HEK293T (cell line): ENCODE results near the gene KIF4A.
A peak's percentile ranks its signal among the peaks of the same experiment; 100 is the strongest.
"Not testable (repeated sequence)": the region's sequence is repeated elsewhere in the genome, so short reads cannot be mapped to it uniquely, and the experiment has no call there.

Experiments used
- CTCF ChIA-PET: fragments of 350-600 bp; formaldehyde crosslinking; extraction: SDS; loops from one replicate; lab custom pipeline; 2021; ENCODE audit warnings: antibody characterized with exemption, inconsistent platforms; lab: Yijun Ruan, JAX
- POLR2A ChIA-PET: fragments of 350-600 bp; formaldehyde crosslinking; extraction: SDS; loops from one replicate; lab custom pipeline; 2020; ENCODE audit warnings: antibody characterized with exemption, inconsistent platforms; lab: Yijun Ruan, JAX
- DNase-seq: peaks from one replicate; pipeline ENCODE4 v3.0.0; 2012; ENCODE audit warnings: mixed read lengths; ENCODE audit errors: extremely low spot score
- ARNT ChIP-seq: fragments of 450-650 bp; IDR thresholded peaks from 2 replicates; pipeline ENCODE4 v1.6.1; 2017; ENCODE audit warnings: mild to moderate bottlenecking
- BHLHE40 ChIP-seq: fragments of 450-650 bp; IDR thresholded peaks from 2 replicates; pipeline ENCODE4 v1.6.1; 2016; ENCODE audit warnings: mild to moderate bottlenecking, moderate library complexity, borderline replicate concordance
- CTBP1 ChIP-seq: fragments of 450-650 bp; IDR thresholded peaks from 2 replicates; pipeline ENCODE4 v1.6.1; 2016; ENCODE audit warnings: borderline replicate concordance
- ELF4 ChIP-seq: fragments of 450-650 bp; IDR thresholded peaks from 2 replicates; pipeline ENCODE4 v1.6.1; 2017; ENCODE audit warnings: antibody characterized with exemption
- FOXA1 ChIP-seq: fragments of 450-650 bp; IDR thresholded peaks from 2 replicates; pipeline ENCODE4 v1.6.1; 2016; ENCODE audit warnings: mild to moderate bottlenecking
- FOXK2 ChIP-seq: fragments of 450-650 bp; IDR thresholded peaks from 2 replicates; pipeline ENCODE4 v1.6.1; 2016; ENCODE audit warnings: mild to moderate bottlenecking
- FOXM1 ChIP-seq: fragments of 450-650 bp; IDR thresholded peaks from 2 replicates; pipeline ENCODE4 v1.6.1; 2017; ENCODE audit warnings: mild to moderate bottlenecking, borderline replicate concordance
- HDGF ChIP-seq: fragments of 450-650 bp; IDR thresholded peaks from 2 replicates; pipeline ENCODE4 v1.6.1; 2017; ENCODE audit warnings: antibody characterized with exemption, borderline replicate concordance
- L3MBTL2 ChIP-seq: fragments of 450-650 bp; conservative IDR thresholded peaks from 2 replicates; pipeline ENCODE4 v1.6.1; 2016; ENCODE audit warnings: mild to moderate bottlenecking
- LEF1 ChIP-seq: fragments of 450-650 bp; IDR thresholded peaks from 2 replicates; pipeline ENCODE4 v1.6.1; 2017; ENCODE audit warnings: mild to moderate bottlenecking, borderline replicate concordance
- NFRKB ChIP-seq: fragments of 450-650 bp; IDR thresholded peaks from 2 replicates; pipeline ENCODE4 v1.6.1; 2016; ENCODE audit warnings: mild to moderate bottlenecking, moderate library complexity
- PKNOX1 ChIP-seq: fragments of 450-650 bp; IDR thresholded peaks from 2 replicates; pipeline ENCODE4 v1.6.1; 2016
- SP1 ChIP-seq: fragments of 450-650 bp; IDR thresholded peaks from 2 replicates; pipeline ENCODE4 v1.6.1; 2017
- SUZ12 ChIP-seq: fragments of 450-650 bp; IDR thresholded peaks from 2 replicates; pipeline ENCODE4 v1.6.1; 2016; ENCODE audit warnings: mild to moderate bottlenecking
- TARDBP ChIP-seq: fragments of 450-650 bp; IDR thresholded peaks from 2 replicates; pipeline ENCODE4 v1.6.1; 2016
- ZNF384 ChIP-seq: fragments of 450-650 bp; IDR thresholded peaks from 2 replicates; pipeline ENCODE4 v1.6.1; 2016

KIF4A gene

GRCh38 chrX:70313503-70313902 lies 23.6 kb downstream of the KIF4A start:
- no peak for DNase-seq
- POLR2A ChIA-PET, result no interaction called here
- TF ChIP-seq TARDBP (no peak), ELF4 (no peak), BHLHE40 (no peak), LEF1 (no peak), ARNT (no peak), NFRKB (no peak), PKNOX1 (no peak), ZNF384 (no peak), CTBP1 (no peak), HDGF (no peak), L3MBTL2 (no peak), SUZ12 (no peak), FOXK2 (no peak), SP1 (no peak), FOXA1 (no peak)
- CTCF ChIA-PET, result no interaction called here

GRCh38 chrX:70322784-70323183 lies 32.9 kb downstream of the KIF4A start:
- no peak for DNase-seq
- no peak for TF ChIP-seq ARNT
- no peak for TF ChIP-seq TARDBP
- no peak for TF ChIP-seq FOXK2
- POLR2A ChIA-PET, result interaction anchor here (0.7 kb wide), 1 partner anchor 813 kb away, joined by 3 read pairs; no protein-coding TSS in a partner anchor
- CTCF ChIA-PET, result no interaction called here

- DNase-seq, POLR2A ChIA-PET, CTCF ChIA-PET: not testable (repeated sequence)
These were observed 33.7 kb downstream of the KIF4A start for GRCh38 chrX:70323628-70324027.

DNA sequence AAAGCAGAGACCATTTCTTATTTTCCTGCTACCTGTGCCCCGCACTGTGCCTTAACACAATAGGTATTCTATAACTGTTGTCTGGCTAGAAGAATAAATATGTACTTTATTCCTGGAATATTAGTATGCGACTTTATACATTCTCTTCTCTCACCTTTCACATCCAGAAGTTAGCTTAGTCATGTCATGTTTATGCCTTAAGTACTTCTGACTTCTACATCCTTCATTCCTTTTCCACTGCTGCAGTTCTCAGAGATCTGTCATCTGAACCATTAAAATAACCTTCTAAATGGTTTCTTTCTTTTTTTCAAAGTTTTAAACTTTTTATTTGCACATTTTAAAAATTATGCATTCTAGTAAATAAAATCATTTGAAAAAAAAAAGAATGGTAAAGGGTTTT lies 34.4 kb downstream of the KIF4A start:
- no peak for DNase-seq
- TF ChIP-seq L3MBTL2 (no peak), FOXK2 (no peak), NFRKB (no peak), BHLHE40 (no peak), ELF4 (no peak), HDGF (no peak), TARDBP (no peak), SUZ12 (no peak), PKNOX1 (no peak), ZNF384 (no peak), CTBP1 (no peak)
- ChIA-PET POLR2A (no interaction called here), CTCF (no interaction called here)

DNA sequence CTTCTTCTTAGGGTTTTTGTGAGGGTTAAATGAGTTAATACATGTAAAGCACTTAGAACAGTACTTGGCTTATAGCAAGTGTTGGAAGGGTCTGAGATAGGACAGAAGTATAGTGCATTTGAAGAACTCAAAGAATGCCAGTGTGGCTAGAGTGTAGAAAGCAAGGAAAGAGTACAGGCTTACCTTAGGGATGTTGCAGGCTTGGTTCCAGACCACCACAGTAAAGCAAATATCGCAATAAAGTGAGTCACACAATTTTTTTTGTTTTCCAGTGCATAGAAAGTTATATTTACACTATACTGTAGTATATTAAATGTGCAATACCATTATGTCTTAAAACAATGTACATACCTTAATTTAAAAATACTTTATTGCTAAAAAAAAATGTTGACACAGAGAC lies 41.3 kb downstream of the KIF4A start:
- no peak for TF ChIP-seq BHLHE40
- no peak for TF ChIP-seq SP1
- TF ChIP-seq PKNOX1, result no peak
- CTCF ChIA-PET, result no interaction called here
- POLR2A ChIA-PET, result no interaction called here
- no peak for DNase-seq

DNA sequence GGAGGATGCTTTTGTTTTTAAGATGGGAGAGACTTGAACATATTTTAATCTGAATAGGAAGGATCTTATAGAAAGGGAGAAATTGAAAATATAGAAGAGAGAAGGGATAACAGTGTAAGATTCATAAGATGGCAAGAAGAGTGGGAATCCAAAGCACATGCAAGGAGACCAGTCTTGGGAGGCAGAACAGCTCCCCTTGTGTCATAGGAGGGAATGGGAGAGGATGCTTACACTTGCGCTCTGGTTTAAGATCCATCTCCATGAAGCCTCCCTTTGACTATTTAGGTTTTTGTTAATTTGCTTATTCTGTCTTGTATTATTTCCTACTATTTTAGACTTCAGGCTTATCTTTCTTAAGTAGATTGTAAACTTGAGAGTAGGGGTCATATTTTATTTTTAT lies 42.7 kb downstream of the KIF4A start:
- POLR2A ChIA-PET, result no interaction called here
- peak; percentile 34 for DNase-seq
- CTCF ChIA-PET, result interaction anchor here (0.7 to 1.1 kb wide), 2 partner anchors 28 to 303 kb away, joined by 3 to 9 read pairs; no protein-coding TSS in a partner anchor
- TF ChIP-seq ARNT (no peak), FOXM1 (no peak), SUZ12 (no peak), BHLHE40 (no peak), LEF1 (no peak), PKNOX1 (no peak)

- TF ChIP-seq ELF4 (no peak), FOXM1 (no peak)
- ChIA-PET CTCF (no interaction called here), POLR2A (no interaction called here)
- DNase-seq, result no peak
These were observed 46.9 kb downstream of the KIF4A start for GRCh38 chrX:70336767-70337166.

DNA sequence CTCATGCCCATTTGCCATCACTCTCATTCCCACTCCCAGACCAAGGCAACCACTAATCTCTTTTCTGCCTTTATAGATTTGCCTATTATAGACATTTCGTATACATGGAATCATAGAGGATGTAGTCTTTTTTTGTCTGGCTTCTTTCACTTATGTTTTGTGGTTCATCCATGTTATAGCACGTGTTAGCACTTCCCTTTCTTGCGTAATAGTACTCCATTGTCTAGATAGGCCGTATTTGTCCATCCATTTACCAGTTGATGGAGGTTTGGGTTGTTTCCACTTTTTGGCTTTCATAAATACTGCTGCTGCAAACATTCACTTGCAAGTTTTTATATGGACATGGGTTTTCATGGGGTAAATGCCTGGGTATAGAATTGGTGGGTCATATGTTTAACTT lies 48.4 kb downstream of the KIF4A start:
- no peak for TF ChIP-seq PKNOX1
- no peak for TF ChIP-seq CTBP1
- no peak for TF ChIP-seq FOXK2
- no peak for TF ChIP-seq NFRKB
- TF ChIP-seq LEF1, result no peak
- DNase-seq, result no peak
- CTCF ChIA-PET, result interaction anchor here (0.7 kb wide), 1 partner anchor 205 kb away, joined by 3 read pairs; the partner anchor contains the start of gene IGBP1
- POLR2A ChIA-PET, result no interaction called here
